ENCODE measurements around the gene MAGI1.

MAGI1 gene

GRCh38 chr3:65986285-65986684 is 52.4 kb downstream of the MAGI1 start:
- H3K27me3 ChIP-seq (ENCODE audit: control insufficient read depth in 1 of 2, insufficient read depth in 1 of 2, low read length in 2 of 2) = no peaks in the 10 kb centered on the region
- H2AK5ac ChIP-seq (ENCODE audit: low read length, severe bottlenecking) = no peak overlapping the region
- H3K4me1 ChIP-seq (ENCODE audit: control insufficient read depth, insufficient read depth, low read depth, low read length) = no peaks in the 10 kb centered on the region
- H2BK15ac ChIP-seq (ENCODE audit: low read depth, poor library complexity, severe bottlenecking) = no peak overlapping the region
- no peak overlapping the region for H3K14ac ChIP-seq (ENCODE audit: low read length in 2 of 2)
- no peak overlapping the region for H3K18ac ChIP-seq (ENCODE audit: low read depth in 1 of 2, low read length in 2 of 2)
- no peak overlapping the region for H3K23ac ChIP-seq (ENCODE audit: low read length in 2 of 2)
- H3K9me3 ChIP-seq (ENCODE audit: control insufficient read depth, low read length) = no peaks in the 10 kb centered on the region
- H2BK5ac ChIP-seq (ENCODE audit: low read depth, low read length, poor library complexity, severe bottlenecking) = no peak overlapping the region
- H3K4me2 ChIP-seq (ENCODE audit: low read length, poor library complexity, severe bottlenecking) = no peak overlapping the region
- DNase-seq = no peak
- H2BK12ac ChIP-seq (ENCODE audit: low read length in 2 of 2) = no peak overlapping the region
- no peak overlapping the region for H2AFZ ChIP-seq (ENCODE audit: low read depth, low read length)
- peaks cover 16% of the 10 kb centered on the region for H3K79me1 ChIP-seq (replicated peaks; ENCODE audit: low read length, poor library complexity, severe bottlenecking)
- H4K8ac ChIP-seq (ENCODE audit: low read length) = no peak overlapping the region
- H3K36me3 ChIP-seq (ENCODE audit: control insufficient read depth in 1 of 2, insufficient read depth in 2 of 2, low read depth in 1 of 2, low read length in 2 of 2) = no peaks in the 10 kb centered on the region
- H3K27ac ChIP-seq (ENCODE audit: low read length, poor library complexity, severe bottlenecking) = no peak overlapping the region
- H3K4ac ChIP-seq (ENCODE audit: low read depth in 1 of 2, low read length in 2 of 2) = no peak overlapping the region
- H3K9ac ChIP-seq (ENCODE audit: low read length) = no peak overlapping the region
- no peak overlapping the region for H2BK120ac ChIP-seq (ENCODE audit: low read depth, low read length)
- 91% methylated on average over 3 of the region's 4 CpGs for WGBS
- no peak overlapping the region for H3K4me3 ChIP-seq (ENCODE audit: insufficient read depth in 1 of 2, low read depth in 1 of 2, low read length in 2 of 2)
- H4K91ac ChIP-seq (ENCODE audit: low read length) = no peak overlapping the region

DNA sequence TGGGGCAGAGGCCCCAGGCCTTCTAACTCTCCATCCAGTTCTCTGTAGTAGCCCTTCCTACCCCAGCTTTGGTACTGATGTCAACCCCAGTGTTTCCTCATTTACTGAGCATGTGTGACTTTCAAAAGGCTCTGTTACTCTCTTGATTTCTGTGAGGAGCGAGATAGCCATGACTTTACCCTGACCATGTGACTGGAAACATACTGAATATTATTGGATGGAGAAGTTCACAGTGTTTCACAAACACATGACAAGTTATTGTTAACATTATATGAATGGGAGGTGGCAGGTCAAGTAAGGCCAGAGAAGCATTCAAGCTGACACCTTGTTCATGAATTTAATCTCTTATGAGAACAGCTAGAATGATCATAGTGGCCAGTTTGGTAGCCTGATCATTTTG is 53.7 kb downstream of the MAGI1 start:
- Histone ChIP-seq H2BK5ac (ENCODE audit: low read depth, low read length, poor library complexity, severe bottlenecking) (no peak overlapping the region), H3K27me3 (ENCODE audit: control insufficient read depth in 1 of 2, insufficient read depth in 1 of 2, low read length in 2 of 2) (no peaks in the 10 kb centered on the region), H2BK120ac (ENCODE audit: low read depth, low read length) (no peak overlapping the region), H2AFZ (ENCODE audit: low read depth, low read length) (no peak overlapping the region), H4K8ac (ENCODE audit: low read length) (no peak overlapping the region), H3K23ac (ENCODE audit: low read length in 2 of 2) (no peak overlapping the region), H3K4me3 (ENCODE audit: insufficient read depth in 1 of 2, low read depth in 1 of 2, low read length in 2 of 2) (no peak overlapping the region), H3K36me3 (ENCODE audit: control insufficient read depth in 1 of 2, insufficient read depth in 2 of 2, low read depth in 1 of 2, low read length in 2 of 2) (no peaks in the 10 kb centered on the region), H2BK12ac (ENCODE audit: low read length in 2 of 2) (no peak overlapping the region), H3K14ac (ENCODE audit: low read length in 2 of 2) (no peak overlapping the region), H3K9me3 (ENCODE audit: control insufficient read depth, low read length) (no peaks in the 10 kb centered on the region), H3K4me2 (ENCODE audit: low read length, poor library complexity, severe bottlenecking) (no peak overlapping the region), H3K9ac (ENCODE audit: low read length) (no peak overlapping the region), H4K91ac (ENCODE audit: low read length) (no peak overlapping the region), H3K79me1 (replicated peaks; ENCODE audit: low read length, poor library complexity, severe bottlenecking) (peaks cover 14% of the 10 kb centered on the region), H3K4ac (ENCODE audit: low read depth in 1 of 2, low read length in 2 of 2) (no peak overlapping the region), H3K18ac (ENCODE audit: low read depth in 1 of 2, low read length in 2 of 2) (no peak overlapping the region), H2AK5ac (ENCODE audit: low read length, severe bottlenecking) (no peak overlapping the region), H3K4me1 (ENCODE audit: control insufficient read depth, insufficient read depth, low read depth, low read length) (no peaks in the 10 kb centered on the region), H3K27ac (ENCODE audit: low read length, poor library complexity, severe bottlenecking) (no peak overlapping the region), H2BK15ac (ENCODE audit: low read depth, poor library complexity, severe bottlenecking) (no peak overlapping the region)
- 100% methylated on average over 1 of the region's 1 CpG for WGBS
- no peak for DNase-seq

- Histone ChIP-seq H2BK120ac (ENCODE audit: low read depth, low read length) (no peak overlapping the region), H3K27me3 (ENCODE audit: control insufficient read depth in 1 of 2, insufficient read depth in 1 of 2, low read length in 2 of 2) (no peaks in the 10 kb centered on the region), H3K9ac (ENCODE audit: low read length) (no peak overlapping the region), H3K79me1 (replicated peaks; ENCODE audit: low read length, poor library complexity, severe bottlenecking) (peaks cover 14% of the 10 kb centered on the region), H3K4me3 (ENCODE audit: insufficient read depth in 1 of 2, low read depth in 1 of 2, low read length in 2 of 2) (no peak overlapping the region), H2BK12ac (ENCODE audit: low read length in 2 of 2) (no peak overlapping the region), H3K36me3 (ENCODE audit: control insufficient read depth in 1 of 2, insufficient read depth in 2 of 2, low read depth in 1 of 2, low read length in 2 of 2) (no peaks in the 10 kb centered on the region), H4K8ac (ENCODE audit: low read length) (no peak overlapping the region), H4K91ac (ENCODE audit: low read length) (no peak overlapping the region), H2BK15ac (ENCODE audit: low read depth, poor library complexity, severe bottlenecking) (no peak overlapping the region), H3K4me2 (ENCODE audit: low read length, poor library complexity, severe bottlenecking) (no peak overlapping the region), H3K9me3 (ENCODE audit: control insufficient read depth, low read length) (no peaks in the 10 kb centered on the region), H3K18ac (ENCODE audit: low read depth in 1 of 2, low read length in 2 of 2) (no peak overlapping the region), H3K4me1 (ENCODE audit: control insufficient read depth, insufficient read depth, low read depth, low read length) (peaks cover 2% of the 10 kb centered on the region), H2BK5ac (ENCODE audit: low read depth, low read length, poor library complexity, severe bottlenecking) (no peak overlapping the region), H3K4ac (ENCODE audit: low read depth in 1 of 2, low read length in 2 of 2) (no peak overlapping the region), H3K14ac (ENCODE audit: low read length in 2 of 2) (no peak overlapping the region), H2AFZ (ENCODE audit: low read depth, low read length) (no peak overlapping the region), H2AK5ac (ENCODE audit: low read length, severe bottlenecking) (no peak overlapping the region), H3K27ac (ENCODE audit: low read length, poor library complexity, severe bottlenecking) (no peak overlapping the region), H3K23ac (ENCODE audit: low read length in 2 of 2) (no peak overlapping the region)
- no peak for DNase-seq
- WGBS = no CpG with 5 or more reads among the region's 1 CpG
Observed at GRCh38 chr3:65983100-65983499, 55.6 kb downstream of the MAGI1 start.

GRCh38 chr3:65979731-65980130 is 59.0 kb downstream of the MAGI1 start:
- H3K4me2 ChIP-seq (ENCODE audit: low read length, poor library complexity, severe bottlenecking) = no peak overlapping the region
- H3K18ac ChIP-seq (ENCODE audit: low read depth in 1 of 2, low read length in 2 of 2) = no peak overlapping the region
- H3K9ac ChIP-seq (ENCODE audit: low read length) = peak overlapping the region; percentile 80
- no peaks in the 10 kb centered on the region for H3K36me3 ChIP-seq (ENCODE audit: control insufficient read depth in 1 of 2, insufficient read depth in 2 of 2, low read depth in 1 of 2, low read length in 2 of 2)
- 37% methylated on average over 4 of the region's 4 CpGs for WGBS
- no peak overlapping the region for H3K27ac ChIP-seq (ENCODE audit: low read length, poor library complexity, severe bottlenecking)
- no peak overlapping the region for H4K91ac ChIP-seq (ENCODE audit: low read length)
- no peak overlapping the region for H3K4ac ChIP-seq (ENCODE audit: low read depth in 1 of 2, low read length in 2 of 2)
- no peak overlapping the region for H3K14ac ChIP-seq (ENCODE audit: low read length in 2 of 2)
- peaks cover 16% of the 10 kb centered on the region for H3K79me1 ChIP-seq (replicated peaks; ENCODE audit: low read length, poor library complexity, severe bottlenecking)
- no peaks in the 10 kb centered on the region for H3K9me3 ChIP-seq (ENCODE audit: control insufficient read depth, low read length)
- no peaks in the 10 kb centered on the region for H3K27me3 ChIP-seq (ENCODE audit: control insufficient read depth in 1 of 2, insufficient read depth in 1 of 2, low read length in 2 of 2)
- DNase-seq = peak; percentile 63
- H3K4me3 ChIP-seq (ENCODE audit: insufficient read depth in 1 of 2, low read depth in 1 of 2, low read length in 2 of 2) = peak overlapping the region in 1 of 2 experiments; percentile 25
- no peak overlapping the region for H3K23ac ChIP-seq (ENCODE audit: low read length in 2 of 2)
- no peak overlapping the region for H2BK120ac ChIP-seq (ENCODE audit: low read depth, low read length)
- H2BK15ac ChIP-seq (ENCODE audit: low read depth, poor library complexity, severe bottlenecking) = no peak overlapping the region
- no peak overlapping the region for H2AFZ ChIP-seq (ENCODE audit: low read depth, low read length)
- no peak overlapping the region for H2AK5ac ChIP-seq (ENCODE audit: low read length, severe bottlenecking)
- no peak overlapping the region for H2BK12ac ChIP-seq (ENCODE audit: low read length in 2 of 2)
- no peak overlapping the region for H2BK5ac ChIP-seq (ENCODE audit: low read depth, low read length, poor library complexity, severe bottlenecking)
- H4K8ac ChIP-seq (ENCODE audit: low read length) = no peak overlapping the region
- H3K4me1 ChIP-seq (ENCODE audit: control insufficient read depth, insufficient read depth, low read depth, low read length) = peaks cover 2% of the 10 kb centered on the region
